M059J (cell line): ENCODE data around the gene HERC2. TPM values are rescaled to one million over a fixed set of nuclear protein-coding genes. Genes with fewer than 3 reads are reported as not detected.

Source experiments
- total RNA-seq: library from RNA; depleted of rRNA; stranded (reverse); fragments of >200 nt; shearing (Covaris generic); gene quantifications from 2 replicates; pipeline ENCODE4 v1.2.3, GENCODE V29; 2014; rRNA removed

Gene HERC2
- total RNA-seq, 1 experiment from 2014 or later: 21.0 TPM

Other genes starting within 250 kb of the HERC2 start
- not detected in 2 replicates for gene OCA2, start 222.9 kb downstream of the HERC2 start, total RNA-seq
- not detected in 2 replicates for gene GOLGA6L24, start 35.9 kb upstream of the HERC2 start, total RNA-seq
- 0.02 and 0.12 TPM in 2 replicates for gene GOLGA8F, start 56.5 kb upstream of the HERC2 start, total RNA-seq
- gene GOLGA8G, start 210.8 kb upstream of the HERC2 start, total RNA-seq: 0.07 and 0.12 TPM in 2 replicates
- not detected in 2 replicates for gene GOLGA6L25, start 231.4 kb upstream of the HERC2 start, total RNA-seq